H9 (cell line): ENCODE results near the gene CRELD2. TPM values are rescaled to one million over a fixed set of nuclear protein-coding genes. Genes with fewer than 3 reads are reported as not detected.

ENCODE experiments used
- DNase-seq: peaks from one replicate; pipeline ENCODE4 v3.0.0-alpha.2; 2017
- H2AFZ ChIP-seq: one replicate; pipeline ENCODE4 v1.6.1; 2013; ENCODE audit warnings: mild to moderate bottlenecking, low read length, control low read depth, moderate library complexity
- H2AK5ac ChIP-seq: 2 replicates; pipeline ENCODE4 v1.6.1; 2013; ENCODE audit warnings: low read length, control low read depth, mixed read lengths; ENCODE audit not compliant: insufficient read length
- H2BK120ac ChIP-seq: one replicate; pipeline ENCODE4 v1.6.1; 2013; ENCODE audit warnings: low read depth, mild to moderate bottlenecking, low read length, control low read depth, inconsistent platforms; ENCODE audit not compliant: poor library complexity, severe bottlenecking
- H2BK12ac ChIP-seq: 2 replicates; pipeline ENCODE4 v1.6.1; 2013; ENCODE audit warnings: low read length, control low read depth, mixed read lengths, low read depth; ENCODE audit not compliant: insufficient read length
- H2BK15ac ChIP-seq: 2 replicates; pipeline ENCODE4 v1.6.1; 2013; ENCODE audit warnings: low read depth, low read length, control low read depth
- H2BK20ac ChIP-seq: one replicate; pipeline ENCODE4 v1.6.1; 2013; ENCODE audit warnings: low read depth, mild to moderate bottlenecking, low read length, control low read depth, inconsistent platforms; ENCODE audit not compliant: poor library complexity, severe bottlenecking
- H2BK5ac ChIP-seq: 2 replicates; pipeline ENCODE4 v1.6.1; 2013; ENCODE audit warnings: low read length, control low read depth, mixed read lengths; ENCODE audit not compliant: insufficient read length
- H3K14ac ChIP-seq: 2 replicates; pipeline ENCODE4 v1.6.1; 2013; ENCODE audit warnings: low read length, control low read depth; ENCODE audit not compliant: insufficient read depth
- H3K18ac ChIP-seq: 2 replicates; pipeline ENCODE4 v1.6.1; 2013; ENCODE audit warnings: low read depth, mild to moderate bottlenecking, mixed read lengths, low read length, control low read depth; ENCODE audit not compliant: insufficient read length
- H3K23ac ChIP-seq: 2 replicates; pipeline ENCODE4 v1.6.1; 2013; ENCODE audit warnings: low read length, control low read depth, mixed read lengths, low read depth; ENCODE audit not compliant: insufficient read length
- H3K23me2 ChIP-seq: 2 replicates; pipeline ENCODE4 v1.6.1; 2013; ENCODE audit warnings: low read depth, mild to moderate bottlenecking, mixed read lengths, low read length, control low read depth; ENCODE audit not compliant: insufficient read length, poor library complexity, severe bottlenecking
- H3K27ac ChIP-seq: 2 replicates; pipeline ENCODE4 v1.5.1; 2013; ENCODE audit warnings: low read length, control low read depth, mixed read lengths, low read depth; ENCODE audit not compliant: insufficient read length
- H3K27me3 ChIP-seq: 2 replicates; pipeline ENCODE4 v1.6.1; 2013; ENCODE audit warnings: low read length, control low read depth, inconsistent platforms; ENCODE audit not compliant: insufficient read depth
- H3K4ac ChIP-seq: 2 replicates; pipeline ENCODE4 v1.6.1; 2013; ENCODE audit warnings: low read depth, mild to moderate bottlenecking, control low read depth, inconsistent platforms, low read length, moderate library complexity
- H3K4me1 ChIP-seq: 2 replicates; pipeline ENCODE4 v1.6.1; 2013; ENCODE audit warnings: low read length, control low read depth, inconsistent platforms; ENCODE audit not compliant: insufficient read depth
- H3K4me2 ChIP-seq: 2 replicates; pipeline ENCODE4 v1.6.1; 2013; ENCODE audit warnings: low read length, control low read depth, mixed read lengths; ENCODE audit not compliant: insufficient read length, insufficient read depth
- H3K56ac ChIP-seq: 2 replicates; pipeline ENCODE4 v1.6.1; 2013; ENCODE audit warnings: low read depth, mild to moderate bottlenecking, mixed read lengths, low read length, control low read depth; ENCODE audit not compliant: insufficient read length
- H3K79me1 ChIP-seq: 2 replicates; pipeline ENCODE4 v1.6.1; 2013; ENCODE audit warnings: low read depth, mild to moderate bottlenecking, moderate library complexity, low read length, control low read depth, inconsistent platforms; ENCODE audit not compliant: insufficient read depth, poor library complexity, severe bottlenecking
- H3K79me2 ChIP-seq: 2 replicates; pipeline ENCODE4 v1.6.1; 2013; ENCODE audit warnings: low read length, control low read depth, inconsistent platforms; ENCODE audit not compliant: insufficient read depth
- H3K9ac ChIP-seq: 2 replicates; pipeline ENCODE4 v1.6.1; 2013; ENCODE audit warnings: low read length, control low read depth, mixed read lengths; ENCODE audit not compliant: insufficient read length; ENCODE audit errors: extremely low read depth
- H3K9me3 ChIP-seq: one replicate; pipeline ENCODE4 v1.6.1; 2013; ENCODE audit warnings: low read depth, low read length, inconsistent platforms; ENCODE audit not compliant: control insufficient read depth
- H3T11ph ChIP-seq: one replicate; pipeline ENCODE4 v1.6.1; 2013; ENCODE audit warnings: mild to moderate bottlenecking, low read length, control low read depth, inconsistent platforms
- H4K20me1 ChIP-seq: one replicate; pipeline ENCODE4 v1.6.1; 2013; ENCODE audit not compliant: control insufficient read depth, insufficient read length, insufficient read depth
- H4K5ac ChIP-seq: 2 replicates; pipeline ENCODE4 v1.6.1; 2013; ENCODE audit warnings: low read depth, mild to moderate bottlenecking, mixed read lengths, low read length, control low read depth; ENCODE audit not compliant: insufficient read length
- H4K8ac ChIP-seq: replicated peaks from 2 replicates; pipeline ENCODE4 v1.6.1; 2013; ENCODE audit warnings: low read length, control low read depth, mixed read lengths, low read depth; ENCODE audit not compliant: insufficient read length
- H4K91ac ChIP-seq: 2 replicates; pipeline ENCODE4 v1.6.1; 2013; ENCODE audit warnings: low read depth, mild to moderate bottlenecking, moderate library complexity, mixed read lengths, low read length, control low read depth; ENCODE audit not compliant: insufficient read length
- H3K27ac Mint-ChIP-seq, 3 experiments: 2 replicates in 2 of 3; 3 replicates in 1 of 3; pipeline ENCODE4 v1.8.0; 2020 to 2021; ENCODE audit warnings: mixed read lengths in 3 of 3, mild to moderate bottlenecking in 1 of 3, moderate library complexity in 1 of 3
- H3K27me3 Mint-ChIP-seq: 2 replicates; pipeline ENCODE4 v1.8.0; 2021; ENCODE audit warnings: low read depth, mild to moderate bottlenecking, moderate library complexity, mixed read lengths
- H3K36me3 Mint-ChIP-seq, 3 experiments: 2 replicates in 2 of 3; 3 replicates in 1 of 3; pipeline ENCODE4 v1.8.0; 2020 to 2021; ENCODE audit warnings: low read depth in 3 of 3, mixed read lengths in 3 of 3; ENCODE audit not compliant: insufficient read depth in 1 of 3
- H3K4me1 Mint-ChIP-seq, 2 experiments: 2 replicates each; pipeline ENCODE4 v1.8.0; 2020; ENCODE audit warnings: mixed read lengths in 2 of 2
- H3K4me3 Mint-ChIP-seq, 2 experiments: 2 replicates in 1 of 2; 3 replicates in 1 of 2; pipeline ENCODE4 v1.8.0; 2020 to 2021; ENCODE audit warnings: mild to moderate bottlenecking in 2 of 2, mixed read lengths in 2 of 2, moderate library complexity in 1 of 2
- H3K9me3 Mint-ChIP-seq, 2 experiments: 2 replicates in 1 of 2; 3 replicates in 1 of 2; pipeline ENCODE4 v1.8.0; 2020; ENCODE audit warnings: mild to moderate bottlenecking in 2 of 2, mixed read lengths in 2 of 2, moderate library complexity in 1 of 2
- CTCF ChIP-seq: fragments of 200-600 bp; sonication (generic); conservative IDR thresholded peaks from 3 replicates; pipeline ENCODE4 v1.8.0; 2021; ENCODE audit warnings: antibody characterized with exemption, mild to moderate bottlenecking
- WGBS: extraction: QIAGEN DNeasy Blood & Tissue Kit; methylation state at CpG from one replicate; pipeline ENCODE4 v1.1.7; 2013; ENCODE audit warnings: missing lambda C conversion rate, low lambda C conversion rate, mixed read lengths; ENCODE audit not compliant: insufficient read length; ENCODE audit errors: extremely low coverage; 5-methylcytosine and 5-hydroxymethylcytosine counted together
- total RNA-seq: library from RNA; stranded (reverse); gene quantifications from 2 replicates; pipeline ENCODE4 v1.2.1, GENCODE V29; 2021

The CRELD2 gene
- total RNA-seq, 1 experiment from 2014 or later = 34.7 TPM

GRCh38 chr22:49906799-49907290, 11.6 kb upstream of the CRELD2 start:
- H3K27me3 Mint-ChIP-seq = no peaks in the 10 kb centered on the region
- Histone ChIP-seq H4K8ac (no peak overlapping the region), H4K20me1 (no peaks in the 10 kb centered on the region), H3K27ac (no peak overlapping the region), H3T11ph (no peak overlapping the region), H3K18ac (no peak overlapping the region), H3K9me3 (no peaks in the 10 kb centered on the region), H3K14ac (no peak overlapping the region; the same call in 1 of the 2 replicates), H4K5ac (no peak overlapping the region), H3K79me1 (no peaks in the 10 kb centered on the region), H2BK15ac (no peak overlapping the region), H3K56ac (no peak overlapping the region), H3K23me2 (no peaks in the 10 kb centered on the region), H2BK20ac (no peak overlapping the region), H2BK120ac (no peak overlapping the region), H3K27me3 (no peaks in the 10 kb centered on the region), H2AK5ac (no peak overlapping the region), H4K91ac (no peak overlapping the region), H2BK12ac (no peak overlapping the region), H2AFZ (no peak overlapping the region), H3K4ac (no peak overlapping the region), H3K4me2 (no peak overlapping the region), H3K4me1 (no peaks in the 10 kb centered on the region), H3K23ac (no peak overlapping the region), H2BK5ac (no peak overlapping the region), H3K9ac (no peak overlapping the region), H3K79me2 (no peaks in the 10 kb centered on the region)
- TF ChIP-seq CTCF = no peak
- no CpG with 5 or more reads among the region's 14 CpGs for WGBS
- peaks cover 0 to 6% of the 10 kb centered on the region in 2 experiments; a peak in 1 of 4 replicates for H3K4me1 Mint-ChIP-seq
- peaks cover 17 to 51% (median 50%) of the 10 kb centered on the region in 3 experiments; a peak in 6 of 7 replicates for H3K36me3 Mint-ChIP-seq
- peak overlapping the region in 1 of 3 experiments; percentile 81; a peak in 1 of 7 replicates for H3K27ac Mint-ChIP-seq
- no peak overlapping the region; a peak in 1 of 5 replicates for H3K4me3 Mint-ChIP-seq
- no peak for DNase-seq
- peaks cover 0 to 6% of the 10 kb centered on the region in 2 experiments; a peak in 2 of 5 replicates for H3K9me3 Mint-ChIP-seq
